NCI-H1092 (cell line): ENCODE data around the gene ANKHD1.

ENCODE experiments used
- DNase-seq: peaks from one replicate; lab custom pipeline; 2025; lab: John Stamatoyannopoulos, UW

Gene ANKHD1

DNA sequence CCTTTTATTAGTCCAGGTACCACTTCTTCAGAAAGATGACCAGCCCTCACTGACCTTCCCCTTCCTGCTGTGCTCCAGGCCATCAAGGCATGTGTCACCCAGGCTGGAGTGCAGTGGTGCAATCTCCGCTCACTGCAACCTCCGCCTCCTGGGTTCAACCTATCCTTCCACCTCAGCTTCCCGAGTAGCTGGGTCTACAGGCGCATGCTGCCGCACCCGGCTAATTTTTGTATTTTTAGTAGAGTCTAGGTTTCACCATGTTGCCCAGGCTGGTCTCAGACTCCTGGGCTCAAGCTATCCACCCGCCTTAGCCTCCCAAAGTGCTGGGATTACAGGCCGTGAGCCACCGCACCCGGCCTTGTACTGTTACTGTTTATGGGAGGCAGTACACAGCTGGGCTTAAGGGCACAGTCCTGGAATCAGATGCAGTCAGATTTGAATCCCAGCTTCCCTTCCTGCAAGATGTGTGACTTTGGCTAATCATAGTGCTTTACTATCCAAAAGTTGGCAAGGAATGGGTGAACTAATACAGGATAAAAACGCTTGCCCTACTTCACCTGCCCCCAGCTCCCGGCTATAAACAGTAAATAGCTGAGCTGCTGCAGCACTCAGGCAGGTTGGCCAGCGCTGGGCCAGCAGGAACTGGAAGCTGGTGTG, 145.3 kb downstream of the ANKHD1 start:
- DNase-seq = no peak

GRCh38 chr5:140547508-140548299, 146.1 kb downstream of the ANKHD1 start, which contains the start of gene EIF4EBP3:
EIF4EBP3 (plus strand) TSS chr5:140547662; CDS start chr5:140547738, 76 bp downstream.
- no peak for DNase-seq

DNA sequence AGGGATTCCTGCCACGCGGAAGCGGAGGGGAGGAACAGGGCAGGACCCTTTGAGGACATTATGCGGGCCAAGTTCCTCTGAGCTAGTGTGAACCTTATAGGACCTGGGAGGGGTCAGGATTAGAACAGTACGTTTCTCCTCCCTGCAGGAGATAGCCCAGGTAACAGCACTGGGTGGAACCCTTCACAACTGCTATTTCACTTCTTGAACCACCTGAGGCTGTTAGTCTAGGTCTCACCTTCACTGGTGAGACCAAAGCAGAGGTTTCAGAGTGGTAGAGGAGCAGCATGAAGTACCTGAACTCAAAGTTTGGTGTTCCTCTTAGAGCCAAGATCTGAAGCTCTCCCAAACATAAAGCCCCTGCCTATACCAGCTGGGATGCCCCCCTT, 146.7 kb downstream of the ANKHD1 start:
- DNase-seq = no peak

DNA sequence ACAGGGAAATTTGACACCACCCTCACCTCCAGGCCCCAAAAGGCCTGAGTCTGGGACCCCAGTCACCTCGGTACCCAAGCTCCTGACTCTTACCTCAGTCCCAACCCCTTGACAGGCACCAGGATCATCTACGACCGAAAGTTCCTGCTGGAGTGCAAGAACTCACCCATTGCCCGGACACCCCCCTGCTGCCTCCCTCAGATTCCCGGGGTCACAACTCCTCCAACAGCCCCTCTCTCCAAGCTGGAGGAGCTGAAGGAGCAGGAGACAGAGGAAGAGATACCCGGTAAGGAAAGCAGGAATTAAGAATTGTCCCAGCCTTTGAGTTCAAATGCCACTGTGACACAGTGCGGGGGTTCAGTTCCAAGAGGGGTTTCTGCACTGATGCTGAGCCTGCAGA, 147.2 kb downstream of the ANKHD1 start:
- no peak for DNase-seq

DNA sequence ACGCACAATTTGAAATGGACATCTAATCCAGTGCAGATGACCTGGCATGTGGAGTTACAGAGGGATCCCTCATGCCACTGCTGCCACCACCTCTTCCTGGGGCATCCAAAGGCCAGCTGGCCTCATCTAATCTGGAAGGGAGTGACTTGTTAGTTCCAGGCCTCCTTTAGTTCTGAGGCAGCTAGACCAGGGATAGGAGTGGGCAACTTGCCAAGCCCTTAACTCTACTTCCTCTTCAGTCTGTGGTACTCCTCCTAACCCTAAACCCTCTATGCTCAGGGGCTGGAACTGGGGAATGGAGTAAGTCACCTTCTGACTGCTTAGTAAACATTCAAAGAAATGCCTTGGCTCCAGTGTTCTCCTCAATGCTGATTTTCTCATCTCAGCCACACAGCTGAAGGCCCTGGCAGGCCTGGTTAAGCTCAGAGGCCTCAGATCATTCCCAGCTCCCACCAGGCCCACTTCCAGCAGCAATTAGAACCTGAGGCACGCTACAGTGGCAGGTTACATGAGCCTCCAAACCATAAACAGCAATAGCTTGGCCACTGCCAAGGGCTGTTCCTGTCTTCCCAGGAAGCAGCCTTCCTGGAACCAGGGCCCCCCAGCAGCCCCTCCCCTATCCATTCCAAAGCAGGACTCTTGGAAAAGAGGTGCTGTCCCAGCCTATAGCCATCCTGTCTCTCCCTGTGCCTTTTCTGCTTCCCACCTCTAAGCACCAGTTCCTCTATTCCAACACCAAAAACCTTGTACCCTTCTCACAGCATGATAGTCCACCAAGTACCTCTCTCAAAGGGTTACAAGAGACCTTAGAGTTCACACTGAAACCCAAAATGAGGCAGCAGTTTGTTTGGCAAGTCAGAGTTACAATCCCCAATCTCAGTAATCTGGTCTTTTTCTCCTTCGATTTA, 147.9 kb downstream of the ANKHD1 start:
- DNase-seq = no peak

- DNase-seq = no peak
Measured at GRCh38 chr5:140550147-140551079, 148.8 kb downstream of the ANKHD1 start.

DNA sequence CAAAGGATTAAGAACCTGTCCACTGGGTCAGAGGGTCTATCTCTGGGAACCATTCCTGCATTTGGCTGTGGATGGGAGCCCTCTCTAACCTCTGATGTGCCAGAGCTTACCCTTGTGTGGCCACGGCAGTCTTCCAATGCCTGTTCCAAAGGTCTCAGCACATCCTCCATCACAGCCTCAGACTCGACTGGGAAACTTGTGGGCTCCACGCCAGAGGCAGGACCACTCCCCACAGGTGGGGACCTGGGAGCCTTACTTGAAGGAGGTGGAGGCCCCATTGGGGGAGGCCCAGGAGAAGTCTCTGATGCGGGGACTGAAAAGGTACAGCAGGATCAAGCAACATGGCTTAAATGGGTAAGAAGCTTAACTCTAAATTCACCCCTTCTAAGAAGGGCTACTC, 150.2 kb downstream of the ANKHD1 start:
- DNase-seq = no peak

GRCh38 chr5:140553657-140554056, 152.0 kb downstream of the ANKHD1 start:
- DNase-seq = no peak

- no peak for DNase-seq
Measured at GRCh38 chr5:140554454-140554853, 152.8 kb downstream of the ANKHD1 start.

GRCh38 chr5:140555747-140556312, 154.2 kb downstream of the ANKHD1 start:
- no peak for DNase-seq

- no peak for DNase-seq
Measured at GRCh38 chr5:140556438-140556837, 154.8 kb downstream of the ANKHD1 start.

GRCh38 chr5:140557136-140557805, 155.6 kb downstream of the ANKHD1 start, which contains the start of gene SRA1:
SRA1 (minus strand) TSS chr5:140557473; CDS start chr5:140557452, 21 bp downstream.
- peak; percentile 70 for DNase-seq

- no peak for DNase-seq
Measured at GRCh38 chr5:140557965-140558364, 156.3 kb downstream of the ANKHD1 start.

GRCh38 chr5:140558542-140558941, 156.9 kb downstream of the ANKHD1 start:
- DNase-seq = no peak

- DNase-seq = no peak
Measured at GRCh38 chr5:140560227-140560626, 158.6 kb downstream of the ANKHD1 start.

DNA sequence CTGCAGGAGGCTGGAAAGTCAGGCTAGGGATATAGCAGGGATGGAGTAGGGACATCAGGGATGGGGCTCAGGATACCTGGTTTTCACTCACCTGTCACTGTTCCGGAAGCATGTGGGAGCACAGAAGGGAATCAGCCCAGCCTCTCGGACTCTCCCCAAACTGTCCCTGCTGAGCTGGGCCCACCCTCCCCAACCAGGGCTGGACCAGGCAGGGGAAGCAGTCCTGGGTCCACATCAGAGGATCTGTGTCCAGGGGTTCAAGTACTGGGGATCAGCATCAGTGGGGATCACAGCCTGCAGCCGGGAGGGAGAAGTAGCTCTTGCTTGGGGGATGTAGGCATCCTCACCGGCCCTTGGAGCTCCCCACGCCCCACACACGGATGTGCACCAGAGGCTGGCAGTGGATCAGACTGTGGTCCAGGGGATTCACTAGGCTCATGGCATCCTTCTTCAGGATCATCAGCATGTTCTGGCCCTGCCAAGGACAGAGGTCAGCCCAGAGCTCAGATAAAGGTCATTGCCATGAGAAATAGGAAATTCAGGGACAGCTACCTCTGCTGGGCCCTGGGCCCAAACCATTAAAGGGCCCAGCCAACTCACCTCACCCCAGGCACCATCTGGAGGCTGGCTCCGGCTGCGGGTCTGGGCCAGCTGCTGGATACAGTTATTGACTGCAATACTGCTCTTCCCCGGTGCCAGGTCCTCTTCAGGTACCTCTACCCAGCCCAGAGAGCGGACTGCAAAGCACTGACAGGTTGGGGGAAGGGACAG, 160.3 kb downstream of the ANKHD1 start:
- no peak for DNase-seq

GRCh38 chr5:140563596-140563995, 162.0 kb downstream of the ANKHD1 start:
- DNase-seq = no peak

DNA sequence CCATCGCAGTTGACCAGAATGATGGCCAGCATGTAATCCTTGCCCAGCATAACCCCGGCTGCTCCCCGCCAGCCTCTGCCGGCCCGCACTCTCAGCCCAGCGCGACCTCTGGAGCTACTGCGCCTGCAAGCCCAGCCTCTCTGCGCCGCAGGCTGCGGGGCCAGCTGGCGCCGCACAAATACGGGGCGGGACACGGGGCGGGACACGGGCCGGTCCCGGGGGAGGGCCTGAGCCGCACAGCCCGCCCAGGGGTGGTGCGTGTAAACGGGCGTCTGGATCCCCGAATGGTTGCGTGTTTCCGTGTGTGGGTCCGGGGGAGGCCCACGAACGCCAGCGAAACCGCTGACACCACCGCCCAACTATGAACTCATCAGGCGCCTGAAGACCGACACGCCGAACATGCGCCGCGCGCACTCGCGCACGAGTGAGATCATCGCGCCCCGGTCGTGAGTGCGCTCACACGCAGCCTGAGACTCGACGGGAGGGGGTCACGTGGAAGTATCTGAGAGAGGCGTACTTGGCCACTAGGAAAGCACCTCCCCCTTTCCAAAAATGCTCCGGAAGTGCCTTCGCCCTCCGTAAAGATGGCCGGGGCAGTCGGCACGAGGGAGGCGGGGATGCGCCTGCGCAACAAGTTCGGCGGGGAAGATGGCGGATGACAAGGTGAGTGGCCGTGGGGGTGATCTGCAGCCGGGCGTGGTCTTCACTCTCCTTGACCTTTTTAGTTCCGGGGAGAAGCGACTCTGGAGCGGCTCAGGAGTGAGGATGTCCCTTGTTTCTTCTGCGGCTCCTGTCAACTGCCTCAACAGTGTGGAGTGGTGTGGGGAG, 162.8 kb downstream of the ANKHD1 start, which contains the start of the genes APBB3 and SLC35A4:
Gene APBB3, minus strand, starts transcription at position 403 of the 828 bp plus-strand sequence. Its CDS starts 353 bp downstream, at position 50.
Gene SLC35A4, plus strand, starts transcription at position 633 of the 828 bp plus-strand sequence. CDS start 2,342 bp downstream, outside the sequence.
- peak; percentile 90 for DNase-seq
